Karpas-422 (cell line): ENCODE data around the gene CHST11. TPM values are rescaled to one million over a fixed set of nuclear protein-coding genes. Genes with fewer than 3 reads are reported as not detected.

Experiments used
- DNase-seq: peaks from one replicate; pipeline ENCODE4 v3.0.0-alpha.2; 2015
- H2AFZ ChIP-seq: fragments of 200-600 bp; sonication (generic); 2 replicates; pipeline ENCODE4 v1.6.1; 2014; ENCODE audit warnings: antibody characterized with exemption, low read length, mixed read lengths
- H3K27ac ChIP-seq: fragments of 200-600 bp; sonication (generic); 2 replicates; pipeline ENCODE4 v1.5.1; 2014; ENCODE audit warnings: mild to moderate bottlenecking, low read length, moderate library complexity
- H3K27me3 ChIP-seq: fragments of 200-600 bp; sonication (generic); 2 replicates; pipeline ENCODE4 v1.6.1; 2014; ENCODE audit warnings: low read length, mixed read lengths
- H3K36me3 ChIP-seq: fragments of 200-600 bp; sonication (generic); 2 replicates; pipeline ENCODE4 v1.6.1; 2014; ENCODE audit warnings: low read length, mixed read lengths; ENCODE audit not compliant: insufficient read depth
- H3K4me1 ChIP-seq: fragments of 200-600 bp; sonication (generic); 2 replicates; pipeline ENCODE4 v1.6.1; 2014; ENCODE audit warnings: mild to moderate bottlenecking, low read length, mixed read lengths
- H3K4me2 ChIP-seq: fragments of 200-600 bp; sonication (generic); 2 replicates; pipeline ENCODE4 v1.6.1; 2014; ENCODE audit warnings: low read length, low read depth, mild to moderate bottlenecking; ENCODE audit not compliant: poor library complexity, severe bottlenecking
- H3K4me3 ChIP-seq: fragments of 200-600 bp; sonication (generic); 2 replicates; pipeline ENCODE4 v1.5.1; 2014; ENCODE audit warnings: mild to moderate bottlenecking, antibody characterized with exemption, low read length, mixed read lengths
- H3K79me2 ChIP-seq: fragments of 200-600 bp; sonication (generic); 2 replicates; pipeline ENCODE4 v1.6.1; 2014; ENCODE audit warnings: mild to moderate bottlenecking, low read length, mixed read lengths
- H3K9ac ChIP-seq: fragments of 200-600 bp; sonication (generic); 2 replicates; pipeline ENCODE4 v1.6.0; 2014; ENCODE audit warnings: low read length
- H3K9me2 ChIP-seq: fragments of 200-600 bp; sonication (generic), shearing (Covaris generic); replicated peaks from 2 replicates; pipeline ENCODE4 v1.6.0; 2014; ENCODE audit warnings: mild to moderate bottlenecking, low read length, moderate library complexity; ENCODE audit not compliant: insufficient read depth
- H3K9me3 ChIP-seq: fragments of 300-700, 200-600 bp; sonication (generic); 2 replicates; pipeline ENCODE4 v1.6.1; 2014; ENCODE audit warnings: low read length, mixed read lengths
- H4K20me1 ChIP-seq: fragments of 200-600 bp; sonication (generic); 2 replicates; pipeline ENCODE4 v1.6.1; 2014; ENCODE audit warnings: mild to moderate bottlenecking, antibody characterized with exemption, low read length, low read depth; ENCODE audit not compliant: insufficient read depth
- total RNA-seq: library from RNA; depleted of rRNA; stranded (reverse); fragments of >200 nt; shearing (Covaris generic); gene quantifications from 2 replicates; pipeline ENCODE4 v1.2.3, GENCODE V29; 2014; ENCODE audit warnings: low replicate concordance

CHST11 gene
- total RNA-seq, 1 experiment from 2014 or later: not detected

- no peak for DNase-seq
- no peak overlapping the region for H3K27ac ChIP-seq
Measured at GRCh38 chr12:104490850-104491249, 34.1 kb downstream of the CHST11 start.

GRCh38 chr12:104493496-104493895, 36.7 kb downstream of the CHST11 start:
- Histone ChIP-seq H3K9me3 (no peaks in the 10 kb centered on the region), H3K4me2 (no peak overlapping the region), H3K27ac (no peak overlapping the region), H3K4me3 (no peak overlapping the region), H3K4me1 (no peaks in the 10 kb centered on the region), H3K27me3 (no peaks in the 10 kb centered on the region), H3K36me3 (no peaks in the 10 kb centered on the region), H4K20me1 (no peaks in the 10 kb centered on the region), H3K79me2 (no peaks in the 10 kb centered on the region), H3K9ac (no peak overlapping the region), H2AFZ (no peak overlapping the region), H3K9me2 (no peaks in the 10 kb centered on the region)
- DNase-seq: no peak

More at GRCh38 chr12:104490850-104491249, 34.1 kb downstream of the CHST11 start:
- Histone ChIP-seq H3K36me3 (no peaks in the 10 kb centered on the region), H3K9ac (no peak overlapping the region), H3K27me3 (no peaks in the 10 kb centered on the region), H3K4me1 (no peaks in the 10 kb centered on the region), H3K9me3 (no peaks in the 10 kb centered on the region), H3K79me2 (no peaks in the 10 kb centered on the region), H3K4me2 (no peak overlapping the region), H3K9me2 (no peaks in the 10 kb centered on the region), H3K4me3 (no peak overlapping the region), H2AFZ (no peak overlapping the region), H4K20me1 (no peaks in the 10 kb centered on the region)

GRCh38 chr12:104494137-104494792, 37.5 kb downstream of the CHST11 start:
- Histone ChIP-seq H3K79me2 (no peaks in the 10 kb centered on the region), H3K9ac (no peak overlapping the region), H3K4me1 (no peaks in the 10 kb centered on the region), H4K20me1 (no peaks in the 10 kb centered on the region), H2AFZ (no peak overlapping the region), H3K36me3 (no peaks in the 10 kb centered on the region), H3K4me3 (no peak overlapping the region), H3K9me2 (no peaks in the 10 kb centered on the region), H3K27me3 (no peaks in the 10 kb centered on the region), H3K27ac (no peak overlapping the region), H3K9me3 (no peaks in the 10 kb centered on the region), H3K4me2 (no peak overlapping the region)
- no peak for DNase-seq

GRCh38 chr12:104494793-104495158, 38.0 kb downstream of the CHST11 start:
- H3K4me1 ChIP-seq: no peaks in the 10 kb centered on the region
- H3K9me3 ChIP-seq: no peaks in the 10 kb centered on the region
- no peak overlapping the region for H3K27ac ChIP-seq
- no peaks in the 10 kb centered on the region for H3K36me3 ChIP-seq
- no peaks in the 10 kb centered on the region for H4K20me1 ChIP-seq
- no peak overlapping the region for H3K4me3 ChIP-seq
- H3K27me3 ChIP-seq: no peaks in the 10 kb centered on the region
- H2AFZ ChIP-seq: no peak overlapping the region
- no peak overlapping the region for H3K9ac ChIP-seq
- DNase-seq: no peak
- H3K9me2 ChIP-seq: no peaks in the 10 kb centered on the region
- no peak overlapping the region for H3K4me2 ChIP-seq
- H3K79me2 ChIP-seq: no peaks in the 10 kb centered on the region

GRCh38 chr12:104495786-104496185, 39.0 kb downstream of the CHST11 start:
- Histone ChIP-seq H3K9ac (no peak overlapping the region), H2AFZ (no peak overlapping the region), H3K4me1 (no peaks in the 10 kb centered on the region), H3K4me3 (no peak overlapping the region), H3K27ac (no peak overlapping the region), H3K36me3 (no peaks in the 10 kb centered on the region), H3K79me2 (no peaks in the 10 kb centered on the region), H4K20me1 (no peaks in the 10 kb centered on the region), H3K27me3 (no peaks in the 10 kb centered on the region), H3K9me2 (no peaks in the 10 kb centered on the region), H3K4me2 (no peak overlapping the region), H3K9me3 (no peaks in the 10 kb centered on the region)
- DNase-seq: no peak

GRCh38 chr12:104496336-104496735, 39.6 kb downstream of the CHST11 start:
- H3K9ac ChIP-seq: no peak overlapping the region
- H3K4me1 ChIP-seq: no peaks in the 10 kb centered on the region
- H3K9me2 ChIP-seq: no peaks in the 10 kb centered on the region
- no peak overlapping the region for H3K4me3 ChIP-seq
- no peaks in the 10 kb centered on the region for H3K79me2 ChIP-seq
- no peak overlapping the region for H3K4me2 ChIP-seq
- H3K36me3 ChIP-seq: no peaks in the 10 kb centered on the region
- DNase-seq: no peak
- no peaks in the 10 kb centered on the region for H4K20me1 ChIP-seq
- no peak overlapping the region for H3K27ac ChIP-seq
- no peak overlapping the region for H2AFZ ChIP-seq
- H3K27me3 ChIP-seq: no peaks in the 10 kb centered on the region
- no peaks in the 10 kb centered on the region for H3K9me3 ChIP-seq

GRCh38 chr12:104498211-104498801, 41.6 kb downstream of the CHST11 start:
- no peaks in the 10 kb centered on the region for H3K9me3 ChIP-seq
- no peaks in the 10 kb centered on the region for H3K36me3 ChIP-seq
- no peak overlapping the region for H3K4me2 ChIP-seq
- no peaks in the 10 kb centered on the region for H3K79me2 ChIP-seq
- no peaks in the 10 kb centered on the region for H3K4me1 ChIP-seq
- DNase-seq: no peak
- H2AFZ ChIP-seq: no peak overlapping the region
- H4K20me1 ChIP-seq: no peaks in the 10 kb centered on the region
- no peak overlapping the region for H3K4me3 ChIP-seq
- no peak overlapping the region for H3K9ac ChIP-seq
- no peaks in the 10 kb centered on the region for H3K9me2 ChIP-seq
- H3K27ac ChIP-seq: no peak overlapping the region
- H3K27me3 ChIP-seq: no peaks in the 10 kb centered on the region

GRCh38 chr12:104499668-104500332, 43.1 kb downstream of the CHST11 start:
- H3K4me1 ChIP-seq: peaks cover 2% of the 10 kb centered on the region

More at GRCh38 chr12:104499668-104500332, 43.1 kb downstream of the CHST11 start:
- Histone ChIP-seq H2AFZ (no peak overlapping the region), H3K27me3 (no peaks in the 10 kb centered on the region), H4K20me1 (no peaks in the 10 kb centered on the region), H3K27ac (no peak overlapping the region), H3K9me3 (no peaks in the 10 kb centered on the region), H3K9me2 (no peaks in the 10 kb centered on the region), H3K4me2 (no peak overlapping the region), H3K36me3 (no peaks in the 10 kb centered on the region), H3K4me3 (no peak overlapping the region), H3K9ac (no peak overlapping the region), H3K79me2 (no peaks in the 10 kb centered on the region)
- DNase-seq: no peak
